GM13976 (cell line): ENCODE measurements around the gene DPCD.

Experiments used
- DNase-seq: peaks from one replicate; pipeline ENCODE4 v3.0.0; 2012; ENCODE audit warnings: low spot score
- CTCF ChIP-seq: IDR thresholded peaks from 2 replicates; pipeline ENCODE4 v1.5.1; 2012; ENCODE audit warnings: borderline replicate concordance, mild to moderate bottlenecking; ENCODE audit not compliant: insufficient read depth; ENCODE audit errors: extremely low read depth, missing control alignments, control extremely low read depth
- in situ Hi-C: fragments of 300-500 bp; cut with MboI; formaldehyde crosslinking; loops from one replicate; pipeline ENCODE4 v1.12.0; 2022; ENCODE audit warnings: low sequenced_read_pairs, mixed read lengths, inconsistent platforms; ENCODE audit not compliant: unreplicated experiment

DPCD gene

GRCh38 chr10:101558204-101558603, 29.9 kb upstream of the DPCD start:
- in situ Hi-C loops, result loop anchor here (25.0 kb wide), 2 partner anchors 246 to 346 kb away; no protein-coding TSS in a partner anchor
- TF ChIP-seq CTCF, result no peak
- peak; percentile 45 for DNase-seq

- in situ Hi-C loops, result loop anchor here (25.0 kb wide), 2 partner anchors 247 to 347 kb away; no protein-coding TSS in a partner anchor
- no peak for TF ChIP-seq CTCF
- peak; percentile 36 for DNase-seq
Measured at GRCh38 chr10:101558671-101559595, 29.2 kb upstream of the DPCD start.

GRCh38 chr10:101559596-101560297, 28.4 kb upstream of the DPCD start:
- TF ChIP-seq CTCF, result no peak
- no peak for DNase-seq
- in situ Hi-C loops, result loop anchor here (25.0 kb wide), 2 partner anchors 247 to 347 kb away; no protein-coding TSS in a partner anchor

GRCh38 chr10:101560298-101561067, 27.6 kb upstream of the DPCD start:
- in situ Hi-C loops, result loop anchor here (25.0 kb wide), 2 partner anchors 248 to 348 kb away; no protein-coding TSS in a partner anchor
- TF ChIP-seq CTCF, result no peak
- DNase-seq, result peak; percentile 42

- no peak for TF ChIP-seq CTCF
- in situ Hi-C loops, result loop anchor here (25.0 kb wide), 2 partner anchors 249 to 349 kb away; no protein-coding TSS in a partner anchor
- peak; percentile 33 for DNase-seq
Measured at GRCh38 chr10:101561068-101561915, 26.8 kb upstream of the DPCD start.
